Keratinocyte (primary cell): ENCODE measurements around the gene STX10. TPM values are rescaled to one million over a fixed set of nuclear protein-coding genes. Genes with fewer than 3 reads are reported as not detected.

Source experiments
- DNase-seq: peaks from one replicate; pipeline ENCODE4 v3.0.0-alpha.2; 2011; ENCODE audit warnings: low read depth, missing footprints, low spot score
- FAIRE-seq: peaks from 2 replicates; lab custom pipeline; 2011; peaks lifted over from hg19 to GRCh38; lab: Jason Lieb, UNC
- H2AFZ ChIP-seq: 2 replicates; pipeline ENCODE4 v1.6.0; 2012; ENCODE audit warnings: low read length, control low read depth, inconsistent platforms; ENCODE audit not compliant: control insufficient read depth
- H3K27ac ChIP-seq: 2 replicates; pipeline ENCODE4 v1.5.1; 2011; ENCODE audit warnings: low read length; ENCODE audit not compliant: control insufficient read depth, insufficient read depth
- H3K27me3 ChIP-seq: 3 replicates; pipeline ENCODE4 v1.6.0; 2011; ENCODE audit warnings: low read length; ENCODE audit not compliant: control insufficient read depth, insufficient read depth; ENCODE audit errors: extremely low read depth
- H3K36me3 ChIP-seq, 2 experiments: 2 replicates in 1 of 2; 3 replicates in 1 of 2; pipeline ENCODE4 v1.5.1; 2011; ENCODE audit warnings: low read length in 2 of 2, mild to moderate bottlenecking in 1 of 2; ENCODE audit not compliant: control insufficient read depth in 2 of 2, insufficient read depth in 2 of 2; ENCODE audit errors: extremely low read depth in 1 of 2
- H3K4me1 ChIP-seq: 3 replicates; pipeline ENCODE4 v1.5.1; 2011; ENCODE audit warnings: low read length; ENCODE audit not compliant: control insufficient read depth, insufficient read depth; ENCODE audit errors: extremely low read depth
- H3K4me2 ChIP-seq: 3 replicates; pipeline ENCODE4 v1.6.0; 2011; ENCODE audit warnings: low read depth, low read length; ENCODE audit not compliant: control insufficient read depth, insufficient read depth; ENCODE audit errors: extremely low read depth
- H3K4me3 ChIP-seq, 3 experiments: fragments of 200-600 bp in 1 of 3; sonication (generic) in 1 of 3; 2 replicates in 2 of 3; 3 replicates in 1 of 3; pipeline ENCODE4 v1.5.1; 2011 to 2016; ENCODE audit warnings: low read length in 3 of 3, mild to moderate bottlenecking in 3 of 3, control low read depth in 2 of 3, inconsistent platforms in 1 of 3, low read depth in 1 of 3, mixed read lengths in 1 of 3, mixed run types in 1 of 3, moderate library complexity in 1 of 3; ENCODE audit not compliant: control insufficient read depth in 2 of 3, insufficient read depth in 2 of 3; ENCODE audit errors: extremely low read depth in 1 of 3
- H3K79me2 ChIP-seq: 2 replicates; pipeline ENCODE4 v1.6.0; 2012; ENCODE audit warnings: low read length; ENCODE audit not compliant: control insufficient read depth, insufficient read depth
- H3K9ac ChIP-seq: 3 replicates; pipeline ENCODE4 v1.6.0; 2011; ENCODE audit warnings: low read length; ENCODE audit not compliant: control insufficient read depth, insufficient read depth; ENCODE audit errors: extremely low read depth
- H3K9me1 ChIP-seq: 3 replicates; pipeline ENCODE4 v1.6.0; 2011; ENCODE audit warnings: low read length; ENCODE audit not compliant: control insufficient read depth, insufficient read depth; ENCODE audit errors: extremely low read depth
- H3K9me3 ChIP-seq: 2 replicates; pipeline ENCODE4 v1.5.1; 2012; ENCODE audit warnings: low read depth, low read length; ENCODE audit not compliant: control insufficient read depth
- H4K20me1 ChIP-seq: 3 replicates; pipeline ENCODE4 v1.6.0; 2011; ENCODE audit warnings: low read length; ENCODE audit not compliant: control insufficient read depth, insufficient read depth; ENCODE audit errors: extremely low read depth
- CTCF ChIP-seq, 3 experiments: IDR thresholded peaks in 1 of 3; conservative IDR thresholded peaks in 1 of 3; optimal IDR thresholded peaks in 1 of 3; 2 replicates in 2 of 3; 3 replicates in 1 of 3; pipeline versions ENCODE3 to v1.5.1; 2011; ENCODE audit warnings: low read length in 3 of 3, mild to moderate bottlenecking in 3 of 3, moderate library complexity in 2 of 3, control low read depth in 1 of 3, inconsistent platforms in 1 of 3; ENCODE audit not compliant: insufficient read depth in 2 of 3; ENCODE audit errors: extremely low read depth in 1 of 3
- EZH2 ChIP-seq: IDR thresholded peaks from one replicate; pipeline ENCODE4 v1.6.1; 2012; ENCODE audit warnings: inconsistent platforms, mild to moderate bottlenecking, low read length, moderate library complexity
- dilution Hi-C: fragments of 300-500 bp; cut with MboI; formaldehyde crosslinking; loops from one replicate; pipeline ENCODE4 v1.7.0; 2020; ENCODE audit warnings: low sequenced_read_pairs; ENCODE audit not compliant: extremely low pct_ligation_motif_present
- polyA plus RNA-seq, 5 experiments: library from polyadenylated mRNA; depleted of rRNA in 3 of 5; stranded (reverse) in 3 of 5; stranded (forward) in 1 of 5; unstranded in 1 of 5; fragments of >200 nt; gene quantifications; 1 replicate in 1 of 5; 2 replicates in 3 of 5; 3 replicates in 1 of 5; pipeline versions ENCODE4 v1.2.1 to v1.2.3, GENCODE V29; 2011 to 2012; ENCODE audit warnings: missing spikeins in 2 of 5, low read depth in 1 of 5, low replicate concordance in 1 of 5

STX10 gene
- polyA plus RNA-seq, 1 donor (not counting 4 experiments of a cell fraction or from before 2014, with no cell fraction given): 65.2 TPM

DNA sequence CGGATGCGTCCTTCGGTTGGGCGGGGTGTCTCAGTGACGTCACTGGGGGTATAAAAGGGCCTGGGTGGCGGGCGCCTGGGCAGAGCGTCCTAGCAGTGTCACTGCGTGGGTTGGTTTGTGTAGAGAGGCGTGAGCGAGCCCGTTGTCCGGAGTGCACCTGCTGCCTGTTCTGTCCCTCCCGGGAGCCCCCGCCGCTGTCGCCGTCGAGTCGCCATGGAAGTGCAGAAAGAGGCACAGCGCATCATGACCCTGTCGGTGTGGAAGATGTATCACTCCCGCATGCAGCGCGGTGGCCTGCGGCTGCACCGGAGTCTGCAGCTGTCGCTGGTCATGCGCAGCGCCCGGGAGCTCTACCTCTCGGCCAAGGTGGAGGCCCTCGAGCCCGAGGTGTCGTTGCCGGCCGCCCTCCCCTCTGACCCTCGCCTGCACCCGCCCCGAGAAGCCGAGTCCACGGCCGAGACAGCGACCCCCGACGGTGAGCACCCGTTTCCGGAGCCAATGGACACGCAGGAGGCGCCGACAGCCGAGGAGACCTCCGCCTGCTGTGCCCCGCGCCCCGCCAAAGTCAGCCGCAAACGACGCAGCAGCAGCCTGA is 2.9 kb upstream of the STX10 start:
- peak overlapping the region; percentile 96 for H3K27ac ChIP-seq
- H3K9ac ChIP-seq: peak overlapping the region; percentile 84
- H3K4me1 ChIP-seq: peaks cover 16% of the 10 kb centered on the region
- H3K9me3 ChIP-seq: no peaks in the 10 kb centered on the region
- FAIRE-seq: no peak
- H4K20me1 ChIP-seq: peaks cover 9% of the 10 kb centered on the region
- H3K4me3 ChIP-seq: peak overlapping the region; percentile 62 to 99 (median 96)
- no peaks in the 10 kb centered on the region for H3K27me3 ChIP-seq
- DNase-seq: peak; percentile 95
- H2AFZ ChIP-seq: no peak overlapping the region
- dilution Hi-C loops: no loop called here
- peaks cover 2 to 16% of the 10 kb centered on the region in 2 experiments for H3K36me3 ChIP-seq
- H3K79me2 ChIP-seq: peaks cover 46% of the 10 kb centered on the region
- H3K4me2 ChIP-seq: peak overlapping the region; percentile 89
- no peaks in the 10 kb centered on the region for H3K9me1 ChIP-seq
- TF ChIP-seq CTCF (optimal IDR thresholded peaks at IDR 0.05 in 1 of 3, IDR thresholded peaks at IDR 0.05 in 1 of 3, conservative IDR thresholded peaks at IDR 0.05 in 1 of 3; ENCODE audit: extremely low read depth in 1 of 3, insufficient read depth in 2 of 3, low read length in 3 of 3) (no peak), EZH2 (no peak)

DNA sequence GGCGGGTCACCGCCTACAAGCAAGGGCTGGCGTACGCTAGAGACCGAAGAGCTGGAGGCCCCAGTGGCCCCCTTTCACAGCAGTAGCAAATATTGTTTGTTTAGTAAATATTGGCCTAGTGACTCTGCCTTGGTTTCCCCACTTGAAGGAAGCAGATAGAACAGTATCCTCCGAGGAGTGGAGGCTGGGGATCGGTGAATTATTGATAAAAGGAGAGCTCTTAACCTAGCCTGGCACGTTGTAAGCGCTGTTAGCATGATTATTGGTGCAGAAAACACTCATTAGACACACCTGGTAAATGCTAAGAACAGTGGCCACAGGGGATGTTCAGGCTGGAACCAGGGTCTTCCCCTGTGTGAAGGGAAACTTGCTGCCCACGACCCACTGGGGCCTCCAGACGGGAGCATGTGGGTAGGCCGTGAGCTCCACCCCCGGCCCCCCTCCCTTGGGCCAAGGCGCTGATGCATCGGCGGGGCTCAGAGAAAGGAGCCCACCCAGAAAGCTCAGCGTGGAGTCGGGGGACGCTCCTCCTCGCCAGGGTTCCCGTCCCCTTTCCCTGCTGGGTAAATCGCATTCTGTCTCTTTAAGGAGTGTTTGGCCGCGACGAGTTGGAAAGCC is 2.3 kb upstream of the STX10 start:
- no peak for TF ChIP-seq EZH2
- no peak for TF ChIP-seq CTCF (optimal IDR thresholded peaks at IDR 0.05 in 1 of 3, IDR thresholded peaks at IDR 0.05 in 1 of 3, conservative IDR thresholded peaks at IDR 0.05 in 1 of 3; ENCODE audit: extremely low read depth in 1 of 3, insufficient read depth in 2 of 3, low read length in 3 of 3)
- dilution Hi-C loops: no loop called here
- no peak for FAIRE-seq
- Histone ChIP-seq H3K4me1 (peaks cover 16% of the 10 kb centered on the region), H3K79me2 (peaks cover 46% of the 10 kb centered on the region), H3K4me2 (peak overlapping the region; percentile 89), H3K4me3 (peak overlapping the region; percentile 62 to 99 (median 96)), H3K27me3 (no peaks in the 10 kb centered on the region), H2AFZ (peak overlapping the region; percentile 63), H3K36me3 (peaks cover 2 to 16% of the 10 kb centered on the region in 2 experiments), H3K9ac (peak overlapping the region; percentile 84), H3K9me3 (no peaks in the 10 kb centered on the region), H4K20me1 (peaks cover 9% of the 10 kb centered on the region), H3K9me1 (no peaks in the 10 kb centered on the region), H3K27ac (peak overlapping the region; percentile 96)
- no peak for DNase-seq
